Prostate gland (tissue), 2 donors: ENCODE results near the gene PEAK1.

Source experiments
- POLR2A ChIP-seq: fragments of 450-650 bp; IDR thresholded peaks from one replicate; pipeline ENCODE4 v1.6.1; 2016; ENCODE audit warnings: antibody characterized with exemption, mild to moderate bottlenecking
- POLR2AphosphoS5 ChIP-seq: sonication (generic); formaldehyde crosslinking; IDR thresholded peaks from one replicate; pipeline ENCODE4 v1.6.1; 2017; ENCODE audit warnings: antibody characterized with exemption
- TF ChIP-seq, protein P1 (sequence below), 4 experiments: fragments of 200-600 bp in 2 of 4; fragments of 450-650 bp in 2 of 4; sonication (generic) in 2 of 4; IDR thresholded peaks; 1 replicate in 3 of 4; 2 replicates in 1 of 4; pipeline ENCODE4 v1.5.1; 2016 to 2019; ENCODE audit warnings: antibody characterized with exemption in 4 of 4, mild to moderate bottlenecking in 2 of 4, moderate library complexity in 2 of 4

DNA sequence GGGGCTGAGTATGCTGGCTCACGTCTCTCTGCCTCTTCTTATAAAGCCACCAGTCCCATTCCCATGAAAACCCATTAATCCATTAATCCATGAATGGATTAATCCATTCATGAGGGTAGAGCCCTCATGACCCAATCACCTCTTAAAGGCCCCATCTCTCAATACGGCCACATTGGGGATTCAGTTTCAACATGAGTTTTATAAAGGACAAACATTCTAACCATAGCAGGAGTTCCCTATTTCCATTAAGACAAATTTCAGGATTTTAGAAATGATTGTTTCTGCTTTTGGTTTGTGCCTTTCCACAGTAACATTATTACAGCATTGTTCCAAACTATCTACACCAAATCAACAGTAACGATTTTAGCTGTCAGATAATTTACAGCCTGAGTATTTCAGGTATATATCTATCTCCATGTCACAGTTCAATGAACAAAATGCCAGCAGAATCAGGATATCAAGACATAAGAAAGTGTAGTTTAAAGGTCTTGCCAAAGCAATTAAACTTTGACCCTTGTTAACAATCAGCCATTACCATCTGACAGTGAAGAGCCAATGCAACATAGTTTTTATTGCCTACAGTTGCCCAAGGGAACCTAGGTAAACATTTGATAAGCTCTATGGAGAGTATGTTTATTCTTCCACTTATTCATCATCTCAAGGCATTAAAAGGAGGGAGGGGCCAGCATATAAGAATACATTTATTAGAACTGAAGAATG is 352.8 kb downstream of the PEAK1 start:
- TF ChIP-seq, protein P1, sequence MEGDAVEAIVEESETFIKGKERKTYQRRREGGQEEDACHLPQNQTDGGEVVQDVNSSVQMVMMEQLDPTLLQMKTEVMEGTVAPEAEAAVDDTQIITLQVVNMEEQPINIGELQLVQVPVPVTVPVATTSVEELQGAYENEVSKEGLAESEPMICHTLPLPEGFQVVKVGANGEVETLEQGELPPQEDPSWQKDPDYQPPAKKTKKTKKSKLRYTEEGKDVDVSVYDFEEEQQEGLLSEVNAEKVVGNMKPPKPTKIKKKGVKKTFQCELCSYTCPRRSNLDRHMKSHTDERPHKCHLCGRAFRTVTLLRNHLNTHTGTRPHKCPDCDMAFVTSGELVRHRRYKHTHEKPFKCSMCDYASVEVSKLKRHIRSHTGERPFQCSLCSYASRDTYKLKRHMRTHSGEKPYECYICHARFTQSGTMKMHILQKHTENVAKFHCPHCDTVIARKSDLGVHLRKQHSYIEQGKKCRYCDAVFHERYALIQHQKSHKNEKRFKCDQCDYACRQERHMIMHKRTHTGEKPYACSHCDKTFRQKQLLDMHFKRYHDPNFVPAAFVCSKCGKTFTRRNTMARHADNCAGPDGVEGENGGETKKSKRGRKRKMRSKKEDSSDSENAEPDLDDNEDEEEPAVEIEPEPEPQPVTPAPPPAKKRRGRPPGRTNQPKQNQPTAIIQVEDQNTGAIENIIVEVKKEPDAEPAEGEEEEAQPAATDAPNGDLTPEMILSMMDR (IDR thresholded peaks at IDR 0.05): no peak
- TF ChIP-seq POLR2AphosphoS5 (peak; percentile 11), POLR2A (no peak)
